NOMO-1 treated with DMSO at 0.1 percent for 48 hours (cell line): ENCODE results near the gene TNIP2.
A peak's percentile ranks its signal among the peaks of the same experiment; 100 is the strongest.
"Not testable (repeated sequence)": the region's sequence is repeated elsewhere in the genome, so short reads cannot be mapped to it uniquely, and the experiment has no call there.

Experiments used
- DNase-seq: peaks from one replicate; lab custom pipeline; 2025; ENCODE audit not compliant: unreplicated experiment; lab: John Stamatoyannopoulos, UW

TNIP2 gene

GRCh38 chr4:2771264-2771663 lies 15.1 kb upstream of the TNIP2 start:
- peak; percentile 40 for DNase-seq

GRCh38 chr4:2768921-2769336 lies 12.8 kb upstream of the TNIP2 start:
- DNase-seq = no peak

GRCh38 chr4:2768124-2768523 lies 12.0 kb upstream of the TNIP2 start:
- DNase-seq = no peak

- no peak for DNase-seq
Observed at GRCh38 chr4:2767705-2768074, 11.6 kb upstream of the TNIP2 start.

GRCh38 chr4:2767046-2767704 lies 11.0 kb upstream of the TNIP2 start:
- no peak for DNase-seq

GRCh38 chr4:2765832-2766526 lies 9.8 kb upstream of the TNIP2 start:
- no peak for DNase-seq

GRCh38 chr4:2763511-2763967 lies 7.4 kb upstream of the TNIP2 start:
- no peak for DNase-seq

- not testable (repeated sequence) for DNase-seq
Observed at GRCh38 chr4:2762486-2763370, 6.6 kb upstream of the TNIP2 start.

- no peak for DNase-seq
Observed at GRCh38 chr4:2762048-2762447, 5.9 kb upstream of the TNIP2 start.

GRCh38 chr4:2761035-2761923 lies 5.1 kb upstream of the TNIP2 start:
- no peak for DNase-seq

- DNase-seq = no peak
Observed at GRCh38 chr4:2757426-2757825, 1.3 kb upstream of the TNIP2 start.

- DNase-seq = no peak
Observed at GRCh38 chr4:2756691-2757350, 685 bp upstream of the TNIP2 start.

- no peak for DNase-seq
Observed at GRCh38 chr4:2754848-2755819, 1.0 kb downstream of the TNIP2 start.

- DNase-seq = no peak
Observed at GRCh38 chr4:2753436-2753835, 2.7 kb downstream of the TNIP2 start.

- DNase-seq = no peak
Observed at GRCh38 chr4:2750719-2751605, 5.2 kb downstream of the TNIP2 start.

GRCh38 chr4:2746891-2747695 lies 9.0 kb downstream of the TNIP2 start:
- DNase-seq = no peak
